ENCODE measurements around the gene SUDS3. TPM values are rescaled to one million over a fixed set of nuclear protein-coding genes. Genes with fewer than 3 reads are reported as not detected.

The SUDS3 gene
- total and polyA plus RNA-seq, 10 of the 15 experiments (the other 5 are each of a cell fraction or from before 2014, with no cell fraction given): 5.2 to 42.8 (median 21.7) TPM

GRCh38 chr12:118418385-118419057, 42.2 kb downstream of the SUDS3 start:
- intact Hi-C loops (cut with micrococcal nuclease; ENCODE audit: unreplicated experiment): no loop called here
- 88% methylated on average over 1 of the region's 1 CpG for WGBS (ENCODE audit: insufficient coverage, insufficient replicate concordance, low lambda C conversion rate, missing lambda C conversion rate)
- no peak overlapping the region for H2AFZ ChIP-seq (ENCODE audit: control insufficient read depth, low read depth, low read length)
- no peaks in the 10 kb centered on the region for H3K27me3 ChIP-seq (replicated peaks in 1 of 2; ENCODE audit: control insufficient read depth in 2 of 2, insufficient read depth in 2 of 2, low read length in 1 of 2)
- no peak for ATAC-seq
- no peaks in the 10 kb centered on the region for H4K20me1 ChIP-seq (ENCODE audit: control insufficient read depth, insufficient read depth)
- BruUV-seq (replicated peaks): no TSS peak
- H3K4me3 ChIP-seq: no peak overlapping the region
- no peak overlapping the region for H3K27ac ChIP-seq (ENCODE audit: control insufficient read depth, insufficient read depth)
- no peak for FAIRE-seq
- ChIA-PET SMC1A (ENCODE audit: uncharacterized antibody, unreplicated experiment) (no interaction called here), RAD21 (ENCODE audit: unreplicated experiment) (interaction anchor here (1.0 kb wide), 1 partner anchor 298 kb away, joined by 3 read pairs; no protein-coding TSS in a partner anchor), POLR2A (no interaction called here), CTCF (interaction anchor here (1.3 to 2.1 kb wide), 2 partner anchors 13 to 41 kb away, joined by 3 to 11 read pairs; no protein-coding TSS in a partner anchor)
- H3K9me3 ChIP-seq (replicated peaks; ENCODE audit: control insufficient read depth, insufficient read depth, low read length): no peaks in the 10 kb centered on the region
- no peaks in the 10 kb centered on the region for H3K79me2 ChIP-seq (ENCODE audit: control insufficient read depth, insufficient read depth, low read length)
- peaks cover 2 to 12% of the 10 kb centered on the region in 2 experiments for H3K36me3 ChIP-seq (ENCODE audit: control insufficient read depth in 2 of 2, insufficient read depth in 2 of 2, low read length in 1 of 2)
- H3K4me2 ChIP-seq (ENCODE audit: control insufficient read depth, insufficient read depth): no peak overlapping the region
- in situ Hi-C loops (cut with MboI): no loop called here
- no peaks in the 10 kb centered on the region for H3K4me1 ChIP-seq (ENCODE audit: control insufficient read depth, insufficient read depth, low read length)
- H3K9ac ChIP-seq (ENCODE audit: control insufficient read depth, insufficient read depth, low read length): no peak overlapping the region
- DNase-seq (ENCODE audit: low read depth, low spot score): no peak
- TF ChIP-seq SRF (IDR thresholded peaks at IDR 0.05; ENCODE audit: low read depth in 2 of 2, low read length in 2 of 2) (no peak), ATF2 (IDR thresholded peaks at IDR 0.05; ENCODE audit: low read length) (no peak), HSF1 (IDR thresholded peaks at IDR 0.05; ENCODE audit: low read depth, low read length) (no peak), NFYA (IDR thresholded peaks at IDR 0.05; ENCODE audit: borderline replicate concordance, low read depth, low read length) (no peak), ZNF217 (IDR thresholded peaks at IDR 0.05) (no peak), RB1 (IDR thresholded peaks at IDR 0.05; ENCODE audit: borderline replicate concordance) (no peak), CEBPZ (IDR thresholded peaks at IDR 0.05; ENCODE audit: low read depth, low read length) (no peak), ELK1 (IDR thresholded peaks at IDR 0.05; ENCODE audit: low read depth, low read length) (no peak), TCF7 (IDR thresholded peaks at IDR 0.05; ENCODE audit: borderline replicate concordance) (no peak), MYB (IDR thresholded peaks at IDR 0.05; ENCODE audit: borderline replicate concordance, low read depth, low read length) (no peak), ZNF592 (IDR thresholded peaks at IDR 0.05) (no peak), NBN (IDR thresholded peaks at IDR 0.05) (no peak)
